ENCODE measurements around the gene LRRC53. TPM values are rescaled to one million over a fixed set of nuclear protein-coding genes. Genes with fewer than 3 reads are reported as not detected.

The LRRC53 gene
- polyA plus RNA-seq, 1 experiment: not detected

- TF ChIP-seq, protein P1, sequence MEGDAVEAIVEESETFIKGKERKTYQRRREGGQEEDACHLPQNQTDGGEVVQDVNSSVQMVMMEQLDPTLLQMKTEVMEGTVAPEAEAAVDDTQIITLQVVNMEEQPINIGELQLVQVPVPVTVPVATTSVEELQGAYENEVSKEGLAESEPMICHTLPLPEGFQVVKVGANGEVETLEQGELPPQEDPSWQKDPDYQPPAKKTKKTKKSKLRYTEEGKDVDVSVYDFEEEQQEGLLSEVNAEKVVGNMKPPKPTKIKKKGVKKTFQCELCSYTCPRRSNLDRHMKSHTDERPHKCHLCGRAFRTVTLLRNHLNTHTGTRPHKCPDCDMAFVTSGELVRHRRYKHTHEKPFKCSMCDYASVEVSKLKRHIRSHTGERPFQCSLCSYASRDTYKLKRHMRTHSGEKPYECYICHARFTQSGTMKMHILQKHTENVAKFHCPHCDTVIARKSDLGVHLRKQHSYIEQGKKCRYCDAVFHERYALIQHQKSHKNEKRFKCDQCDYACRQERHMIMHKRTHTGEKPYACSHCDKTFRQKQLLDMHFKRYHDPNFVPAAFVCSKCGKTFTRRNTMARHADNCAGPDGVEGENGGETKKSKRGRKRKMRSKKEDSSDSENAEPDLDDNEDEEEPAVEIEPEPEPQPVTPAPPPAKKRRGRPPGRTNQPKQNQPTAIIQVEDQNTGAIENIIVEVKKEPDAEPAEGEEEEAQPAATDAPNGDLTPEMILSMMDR (IDR thresholded peaks at IDR 0.05; ENCODE audit: insufficient read depth, low read depth, low read length): no peak
- Histone ChIP-seq H3K27me3 (ENCODE audit: control insufficient read depth, insufficient read depth, low read length) (no peaks in the 10 kb centered on the region), H3K36me3 (ENCODE audit: control insufficient read depth, insufficient read depth, low read length) (no peaks in the 10 kb centered on the region), H3K4me3 (ENCODE audit: low read depth, low read length) (no peak overlapping the region)
- no peak for DNase-seq (ENCODE audit: low read depth)
- POLR2A ChIA-PET: no interaction called here
- CTCF ChIA-PET: no interaction called here
These were observed 82.0 kb downstream of the LRRC53 start for GRCh38 chr1:74430342-74430934.

DNA sequence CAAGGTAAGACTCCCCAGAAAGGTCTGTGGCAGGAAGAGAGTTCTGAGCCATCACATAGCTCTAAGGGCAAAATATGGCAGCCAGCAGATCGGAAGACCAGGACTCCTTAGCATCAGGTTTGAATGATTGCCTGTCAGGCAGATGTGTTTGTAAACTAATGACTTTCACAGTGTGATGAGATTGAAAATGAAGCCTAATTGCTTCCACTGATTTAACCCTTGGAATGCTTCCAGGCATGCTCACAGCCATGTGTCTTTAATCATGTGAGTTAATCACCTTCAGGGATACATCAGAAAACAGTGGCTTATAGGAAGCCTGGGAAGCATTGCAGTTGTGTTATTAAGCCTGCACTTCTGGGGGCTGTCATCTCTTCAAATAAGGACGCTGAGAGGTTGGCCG is 82.8 kb downstream of the LRRC53 start:
- ChIA-PET CTCF (no interaction called here), POLR2A (no interaction called here)
- no peaks in the 10 kb centered on the region for H3K36me3 ChIP-seq (ENCODE audit: control insufficient read depth, insufficient read depth, low read length)
- TF ChIP-seq, protein P1 (IDR thresholded peaks at IDR 0.05; ENCODE audit: insufficient read depth, low read depth, low read length): no peak
- no peak overlapping the region for H3K4me3 ChIP-seq (ENCODE audit: low read depth, low read length)
- H3K27me3 ChIP-seq (ENCODE audit: control insufficient read depth, insufficient read depth, low read length): no peaks in the 10 kb centered on the region
- no peak for DNase-seq (ENCODE audit: low read depth)

- H3K36me3 ChIP-seq (ENCODE audit: control insufficient read depth, insufficient read depth, low read length): no peaks in the 10 kb centered on the region
- CTCF ChIA-PET: no interaction called here
- H3K4me3 ChIP-seq (ENCODE audit: low read depth, low read length): no peak overlapping the region
- POLR2A ChIA-PET: no interaction called here
- H3K27me3 ChIP-seq (ENCODE audit: control insufficient read depth, insufficient read depth, low read length): no peaks in the 10 kb centered on the region
- no peak for DNase-seq (ENCODE audit: low read depth)
- TF ChIP-seq, protein P1 (IDR thresholded peaks at IDR 0.05; ENCODE audit: insufficient read depth, low read depth, low read length): no peak
These were observed 84.7 kb downstream of the LRRC53 start for GRCh38 chr1:74427681-74428080.

DNA sequence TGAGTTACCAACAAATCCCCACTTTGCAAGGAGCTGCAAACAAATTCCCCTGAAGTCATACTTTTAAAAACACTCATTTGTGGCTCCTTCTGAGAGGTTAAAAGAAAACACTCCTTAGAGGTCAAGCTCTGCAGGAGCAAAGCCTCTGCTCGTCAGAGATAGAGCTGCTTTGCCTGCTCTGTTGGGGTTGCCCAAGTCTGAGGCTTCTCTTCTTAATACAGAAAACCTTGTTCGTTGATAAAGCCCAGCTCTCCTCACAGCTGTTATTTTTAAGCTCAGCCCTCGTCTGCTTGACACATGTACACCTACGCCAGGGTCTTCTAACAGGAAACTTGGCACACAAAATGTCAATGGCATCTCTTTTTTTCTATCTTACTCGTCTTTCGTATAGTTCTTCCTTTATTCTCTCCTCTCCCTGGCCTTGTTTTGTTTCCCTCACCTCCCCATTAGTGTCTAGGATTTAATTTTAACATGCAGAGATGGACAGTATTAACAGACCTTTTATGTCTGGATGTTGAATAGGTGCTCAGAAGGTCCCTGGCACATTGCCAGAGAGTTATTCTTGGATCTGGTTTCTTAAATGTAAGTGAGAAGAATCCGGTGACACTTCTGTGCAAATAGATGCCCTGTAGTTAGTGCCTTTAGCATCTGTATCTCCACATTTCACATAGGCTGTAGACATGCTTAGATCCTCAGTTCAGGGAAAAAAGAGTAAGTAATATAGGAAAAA is 86.0 kb downstream of the LRRC53 start:
- no peaks in the 10 kb centered on the region for H3K36me3 ChIP-seq (ENCODE audit: control insufficient read depth, insufficient read depth, low read length)
- ChIA-PET CTCF (no interaction called here), POLR2A (no interaction called here)
- H3K4me3 ChIP-seq (ENCODE audit: low read depth, low read length): no peak overlapping the region
- no peak for DNase-seq (ENCODE audit: low read depth)
- TF ChIP-seq, protein P1 (IDR thresholded peaks at IDR 0.05; ENCODE audit: insufficient read depth, low read depth, low read length): no peak
- no peaks in the 10 kb centered on the region for H3K27me3 ChIP-seq (ENCODE audit: control insufficient read depth, insufficient read depth, low read length)

DNA sequence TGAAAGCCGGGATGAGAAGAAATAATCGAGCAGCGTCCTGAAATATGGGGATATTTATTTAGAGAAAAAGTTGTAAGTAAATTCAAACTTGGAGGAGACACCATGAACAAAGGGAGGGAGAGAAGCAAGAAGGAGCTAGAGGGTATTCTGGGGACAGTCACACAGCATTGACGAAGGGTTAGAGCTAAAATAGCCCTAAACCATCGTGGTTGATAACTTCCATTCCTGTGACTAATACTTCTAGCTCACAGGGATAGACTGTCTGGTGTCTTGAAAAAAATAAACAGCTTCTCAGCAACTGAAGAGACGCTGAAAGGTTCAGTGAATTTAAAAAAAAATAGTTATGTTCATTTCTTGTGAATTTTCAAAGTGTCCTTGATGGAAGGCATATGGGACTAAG is 86.7 kb downstream of the LRRC53 start:
- Histone ChIP-seq H3K36me3 (ENCODE audit: control insufficient read depth, insufficient read depth, low read length) (no peaks in the 10 kb centered on the region), H3K27me3 (ENCODE audit: control insufficient read depth, insufficient read depth, low read length) (no peaks in the 10 kb centered on the region), H3K4me3 (ENCODE audit: low read depth, low read length) (no peak overlapping the region)
- ChIA-PET POLR2A (no interaction called here), CTCF (no interaction called here)
- no peak for DNase-seq (ENCODE audit: low read depth)
- TF ChIP-seq, protein P1 (IDR thresholded peaks at IDR 0.05; ENCODE audit: insufficient read depth, low read depth, low read length): no peak

Measured in BJ (cell line).